Activated naive CD4-positive, alpha-beta T cell treated with anti-CD3 and anti-CD28 coated beads for 36 hours (primary cell): ENCODE results near the gene UNCX. TPM values are rescaled to one million over a fixed set of nuclear protein-coding genes. Genes with fewer than 3 reads are reported as not detected.
A peak's percentile ranks its signal among the peaks of the same experiment; 100 is the strongest.

Experiments used
- CTCF ChIA-PET: fragments of 350-600 bp; sonication (Branson Sonifier 250); formaldehyde crosslinking; loops from one replicate; lab custom pipeline; 2021; ENCODE audit warnings: antibody characterized with exemption; lab: Charles Lee
- DNase-seq: peaks from one replicate; pipeline ENCODE4 v3.0.0-alpha.2; 2020
- H3K27ac Mint-ChIP-seq: one replicate; pipeline ENCODE4 v1.8.0; 2021; ENCODE audit warnings: mild to moderate bottlenecking, mixed read lengths
- H3K27me3 Mint-ChIP-seq: one replicate; pipeline ENCODE4 v1.8.0; 2021; ENCODE audit warnings: low read depth, mixed read lengths
- H3K36me3 Mint-ChIP-seq: one replicate; pipeline ENCODE4 v1.8.0; 2021; ENCODE audit warnings: low read depth, mixed read lengths
- H3K4me1 Mint-ChIP-seq: one replicate; pipeline ENCODE4 v1.8.0; 2021; ENCODE audit warnings: low read depth, mixed read lengths
- H3K4me3 Mint-ChIP-seq: one replicate; pipeline ENCODE4 v1.8.0; 2021; ENCODE audit warnings: mild to moderate bottlenecking, moderate library complexity, mixed read lengths
- H3K9me3 Mint-ChIP-seq: one replicate; pipeline ENCODE4 v1.8.0; 2021; ENCODE audit warnings: mixed read lengths
- intact Hi-C: fragments of 100-400 bp; cut with micrococcal nuclease; formaldehyde crosslinking; loops from one replicate; pipeline ENCODE4 v1.15.1; 2023
- total RNA-seq, 2 experiments: library from RNA; stranded (reverse); gene quantifications; one replicate each; pipeline ENCODE4 v1.2.3, GENCODE V29; 2021

Gene UNCX
- total RNA-seq, 2 experiments from 2014 or later: not detected

DNA sequence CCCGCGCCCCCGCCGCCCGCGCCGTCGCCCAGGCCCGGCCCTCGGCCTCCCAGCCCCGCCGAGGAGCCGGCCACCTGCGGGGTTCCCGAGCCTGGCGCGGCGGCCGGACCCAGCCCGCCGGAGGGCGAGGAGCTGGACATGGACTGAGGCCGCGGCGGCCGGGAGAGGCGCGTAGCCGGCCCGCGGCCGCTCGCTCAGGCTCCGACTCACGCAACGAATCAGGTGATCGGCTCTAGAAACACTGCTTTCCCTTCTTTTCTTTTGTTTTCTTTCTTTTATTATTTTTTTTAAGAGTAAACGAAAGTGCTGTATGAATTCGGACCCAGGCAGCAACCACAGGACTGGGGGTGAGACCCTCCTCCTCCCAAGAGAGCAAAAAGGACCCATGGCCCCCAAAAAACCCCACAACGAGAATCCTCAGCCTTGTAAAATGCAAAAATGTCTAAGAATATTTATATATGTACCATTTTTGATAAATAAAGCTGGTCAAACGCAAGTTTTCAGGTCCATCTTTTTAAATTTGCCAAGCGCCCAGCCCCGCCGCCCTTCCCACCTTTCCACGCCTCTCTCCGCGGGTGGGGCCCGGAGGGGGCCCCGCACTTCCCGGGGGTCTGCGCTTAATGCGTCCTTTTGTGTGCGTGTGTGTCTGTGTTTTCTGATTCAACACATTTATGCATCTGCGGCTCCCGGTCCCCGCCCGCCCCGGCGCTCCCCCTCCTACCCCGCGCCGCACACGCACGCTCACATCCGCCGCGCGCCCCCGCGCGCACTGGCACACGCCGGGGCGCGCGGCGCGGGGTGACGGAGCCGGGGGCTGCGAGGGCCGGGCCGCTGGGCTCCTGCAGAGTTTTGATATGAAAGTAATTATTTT lies 4.4 kb downstream of the UNCX start:
- DNase-seq: no peak
- Mint-ChIP-seq H3K27me3 (peaks cover 50% of the 10 kb centered on the region), H3K4me3 (no peak overlapping the region), H3K36me3 (no peaks in the 10 kb centered on the region), H3K9me3 (no peaks in the 10 kb centered on the region), H3K27ac (peak overlapping the region; percentile 5), H3K4me1 (peaks cover 16% of the 10 kb centered on the region)
- intact Hi-C loops: no loop called here
- CTCF ChIA-PET: no interaction called here

DNA sequence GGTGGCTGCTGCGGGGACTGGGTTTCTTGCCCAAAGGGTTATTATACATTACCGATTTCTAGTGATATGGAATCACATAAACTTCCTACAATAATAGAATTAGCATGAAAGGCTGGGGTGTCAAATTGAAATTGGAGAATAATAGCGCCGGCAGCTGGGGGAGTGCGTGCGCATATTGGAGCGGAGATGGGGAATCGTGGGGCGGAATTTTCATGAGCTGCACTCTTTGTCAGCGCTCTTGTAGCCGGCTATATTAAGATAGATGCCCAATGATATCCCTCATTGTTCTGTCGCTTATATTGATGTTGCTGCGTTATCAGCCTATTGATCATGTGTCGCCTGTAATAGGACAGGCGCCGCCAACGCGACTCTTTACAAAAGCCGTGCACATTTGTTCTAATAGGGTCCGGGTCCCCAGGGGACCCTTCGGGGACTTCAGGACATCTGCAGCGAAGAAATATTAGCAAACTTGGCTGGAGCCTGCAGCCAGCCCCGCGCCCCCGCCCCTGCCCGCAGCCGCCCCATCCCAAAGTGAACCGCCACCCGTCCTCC lies 5.1 kb downstream of the UNCX start:
- Mint-ChIP-seq H3K4me1 (peaks cover 14% of the 10 kb centered on the region), H3K27me3 (peaks cover 46% of the 10 kb centered on the region), H3K27ac (peak overlapping the region; percentile 5), H3K4me3 (no peak overlapping the region), H3K9me3 (no peaks in the 10 kb centered on the region), H3K36me3 (no peaks in the 10 kb centered on the region)
- CTCF ChIA-PET: no interaction called here
- intact Hi-C loops: no loop called here
- DNase-seq: no peak

DNA sequence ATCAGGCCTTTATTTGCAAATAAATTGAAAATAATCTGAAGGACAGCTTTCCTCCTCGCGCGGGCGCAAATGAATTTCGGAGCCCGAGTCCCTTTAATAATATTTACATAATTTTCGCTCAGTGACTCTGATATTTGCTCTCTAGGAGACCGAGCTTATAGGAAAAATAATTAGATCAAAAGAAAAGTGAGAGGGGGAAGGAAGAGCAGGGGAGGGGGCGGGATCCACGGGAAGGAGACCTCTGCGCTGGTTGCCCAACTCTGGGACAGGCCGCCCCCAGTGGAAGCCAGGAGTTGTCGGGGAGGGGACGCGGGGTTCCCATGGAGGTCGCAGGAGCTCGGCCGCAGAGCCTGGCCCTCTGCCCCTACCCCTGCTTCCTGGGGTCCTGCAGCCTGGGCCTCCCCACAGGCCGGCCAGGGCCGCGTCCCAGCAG lies 5.8 kb downstream of the UNCX start:
- H3K27ac Mint-ChIP-seq: no peak overlapping the region

DNA sequence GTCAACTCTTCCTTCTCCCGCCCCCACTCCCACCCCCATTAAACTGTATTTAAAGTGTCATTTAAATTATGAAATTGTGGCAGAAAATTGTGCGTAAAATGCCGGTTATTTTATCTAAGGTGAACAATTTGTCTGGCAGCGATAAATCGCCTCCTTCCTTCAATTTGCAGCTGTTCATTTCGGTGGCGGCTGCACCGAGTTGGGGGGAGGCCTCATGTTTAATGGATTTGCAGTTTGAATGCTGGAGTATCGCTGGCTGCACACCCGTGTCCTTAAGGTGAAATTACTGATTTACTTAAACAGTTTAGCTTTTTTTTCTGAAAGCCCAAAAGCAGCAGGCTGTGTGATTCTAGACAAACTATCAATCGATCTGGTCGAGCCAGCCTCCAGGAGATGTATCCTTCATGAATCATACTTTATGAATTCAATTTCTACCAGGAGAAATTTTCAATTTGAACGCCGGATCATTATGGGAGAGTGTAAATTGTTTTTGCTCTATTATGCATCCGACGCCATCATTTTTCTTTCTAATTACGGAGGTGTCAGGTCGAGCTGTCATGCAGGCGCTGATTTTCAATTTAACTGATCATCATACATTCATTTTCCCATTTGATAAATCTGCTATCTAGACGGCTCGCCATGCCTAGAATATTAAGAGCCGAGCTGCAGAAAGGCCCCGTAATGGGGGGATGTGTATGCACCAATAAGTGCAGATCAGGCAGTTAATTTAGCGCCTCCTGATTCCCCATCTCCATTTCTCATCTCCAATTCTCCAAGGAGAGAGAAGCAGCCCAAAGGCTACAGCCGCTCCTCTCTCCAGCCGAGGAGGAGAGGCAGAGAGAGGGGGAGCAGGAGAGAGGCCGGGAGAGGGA lies 6.5 kb downstream of the UNCX start:
- Mint-ChIP-seq H3K4me3 (no peak overlapping the region), H3K36me3 (no peaks in the 10 kb centered on the region), H3K9me3 (no peaks in the 10 kb centered on the region), H3K4me1 (peaks cover 15% of the 10 kb centered on the region), H3K27me3 (peaks cover 57% of the 10 kb centered on the region), H3K27ac (no peak overlapping the region)
- DNase-seq: no peak
- intact Hi-C loops: no loop called here
- CTCF ChIA-PET: interaction anchor here (0.6 to 1.3 kb wide), 2 partner anchors 14 to 266 kb away, joined by 3 read pairs; no protein-coding TSS in a partner anchor

More for the DNA sequence above, 5.8 kb downstream of the UNCX start:
- Mint-ChIP-seq H3K36me3 (no peaks in the 10 kb centered on the region), H3K4me1 (peaks cover 14% of the 10 kb centered on the region), H3K27me3 (peaks cover 52% of the 10 kb centered on the region), H3K4me3 (no peak overlapping the region), H3K9me3 (no peaks in the 10 kb centered on the region)
- no peak for DNase-seq
- CTCF ChIA-PET: interaction anchor here (1.3 kb wide), 1 partner anchor 13 kb away, joined by 3 read pairs; no protein-coding TSS in a partner anchor
- intact Hi-C loops: no loop called here

DNA sequence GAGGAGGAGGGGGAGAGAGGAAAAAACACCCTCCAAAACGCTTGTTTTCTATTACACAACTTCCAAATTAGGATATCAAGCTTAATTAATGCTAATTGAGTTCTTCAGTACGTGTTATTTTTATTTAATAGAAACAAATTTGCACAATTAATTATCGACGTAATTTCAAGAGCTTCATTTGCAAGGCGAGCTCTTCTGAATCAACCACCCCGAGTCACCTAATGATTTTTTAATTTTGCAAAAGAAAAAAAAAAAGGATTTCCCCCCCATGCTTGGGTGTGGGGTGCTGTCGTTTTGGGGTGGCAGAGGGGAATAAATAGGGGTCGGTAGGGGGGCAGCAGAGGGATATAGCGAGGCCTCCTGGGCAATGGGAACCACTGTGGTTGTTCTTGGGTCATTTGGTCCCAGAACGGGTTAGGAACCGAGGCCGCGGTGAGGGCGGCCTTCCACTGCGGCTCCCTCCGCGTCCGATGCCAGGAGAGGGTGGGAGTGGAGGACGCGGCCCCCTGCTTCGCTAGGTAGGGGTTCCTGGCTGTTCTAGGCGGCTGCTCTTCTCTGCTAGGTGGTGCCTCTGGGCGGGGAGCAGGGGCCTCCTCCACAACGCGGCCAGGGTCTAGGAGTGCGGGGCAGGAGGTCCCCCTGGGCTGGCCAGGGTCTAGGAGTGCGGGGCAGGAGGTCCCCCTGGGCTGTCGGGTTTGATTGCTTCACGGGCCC lies 7.3 kb downstream of the UNCX start:
- no peaks in the 10 kb centered on the region for H3K9me3 Mint-ChIP-seq
- peaks cover 57% of the 10 kb centered on the region for H3K27me3 Mint-ChIP-seq
- DNase-seq: no peak
- no peak overlapping the region for H3K4me3 Mint-ChIP-seq
- intact Hi-C loops: loop anchor here (2.0 kb wide), 1 partner anchor 15 kb away; no protein-coding TSS in a partner anchor
- peaks cover 7% of the 10 kb centered on the region for H3K4me1 Mint-ChIP-seq
- CTCF ChIA-PET: interaction anchor here (0.6 kb wide), 1 partner anchor 266 kb away, joined by 3 read pairs; no protein-coding TSS in a partner anchor
- no peaks in the 10 kb centered on the region for H3K36me3 Mint-ChIP-seq
- no peak overlapping the region for H3K27ac Mint-ChIP-seq

DNA sequence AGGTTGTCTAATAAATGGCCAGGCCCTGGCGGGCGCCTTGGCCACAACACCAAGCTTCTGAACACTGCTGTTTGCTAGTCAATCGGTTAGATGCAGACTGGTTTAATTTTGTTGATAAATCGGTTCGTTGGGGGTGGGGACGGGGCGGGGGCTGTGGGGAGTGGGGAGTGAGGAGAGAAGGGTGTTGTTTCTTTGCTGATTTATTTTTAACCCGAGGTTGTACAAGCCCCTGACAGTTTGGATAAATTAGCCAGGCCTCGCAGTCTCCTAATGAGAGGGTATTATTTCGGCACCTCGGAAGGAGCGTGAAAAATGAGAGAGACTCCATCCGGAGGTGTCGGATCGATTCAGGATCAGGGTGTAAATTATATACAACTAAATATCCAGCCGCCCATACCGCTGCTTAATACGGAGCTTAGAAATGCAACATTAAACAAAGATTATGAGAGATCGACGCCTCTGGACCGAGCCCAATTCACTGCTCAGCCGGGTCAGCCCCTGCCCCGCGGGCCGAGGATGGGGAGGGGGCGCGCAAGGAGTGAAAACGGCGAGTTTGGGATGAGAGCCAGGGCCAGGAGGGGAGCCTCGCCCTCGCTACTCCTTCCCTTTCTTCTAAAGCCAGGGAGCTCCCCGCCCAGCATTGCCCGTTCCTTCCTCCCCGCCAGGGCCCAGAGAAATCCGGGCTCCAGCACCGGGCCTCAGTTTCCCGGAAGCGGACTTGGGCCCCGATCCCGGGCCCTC lies 8.0 kb downstream of the UNCX start:
- intact Hi-C loops: loop anchor here (2.0 kb wide), 1 partner anchor 16 kb away; no protein-coding TSS in a partner anchor
- no peak for DNase-seq
- Mint-ChIP-seq H3K9me3 (no peaks in the 10 kb centered on the region), H3K4me1 (peaks cover 6% of the 10 kb centered on the region), H3K36me3 (no peaks in the 10 kb centered on the region), H3K27me3 (peaks cover 60% of the 10 kb centered on the region), H3K27ac (no peak overlapping the region), H3K4me3 (no peak overlapping the region)
- CTCF ChIA-PET: no interaction called here

DNA sequence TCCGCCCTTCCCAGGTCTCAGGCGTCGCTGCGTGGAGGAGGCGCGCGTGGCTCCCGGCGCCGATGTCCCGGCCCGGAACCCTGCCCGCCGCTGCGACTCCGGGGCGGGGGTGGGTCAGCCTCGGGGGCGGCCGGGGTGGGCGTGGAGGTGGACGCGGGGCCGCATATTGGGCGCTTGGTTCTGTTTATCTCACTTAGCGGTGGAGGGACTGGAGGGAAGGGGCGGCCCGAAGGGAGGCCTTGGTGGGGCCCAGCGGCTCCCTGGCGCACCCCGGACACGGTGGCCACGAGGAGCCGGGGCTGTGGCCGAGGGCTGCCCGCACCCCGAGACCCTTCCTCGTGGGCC lies 8.6 kb downstream of the UNCX start:
- no peak overlapping the region for H3K27ac Mint-ChIP-seq
- H3K27me3 Mint-ChIP-seq: peaks cover 63% of the 10 kb centered on the region
- intact Hi-C loops: loop anchor here (2.0 kb wide), 1 partner anchor 16 kb away; no protein-coding TSS in a partner anchor
- CTCF ChIA-PET: no interaction called here
- no peaks in the 10 kb centered on the region for H3K9me3 Mint-ChIP-seq
- H3K4me3 Mint-ChIP-seq: no peak overlapping the region
- no peaks in the 10 kb centered on the region for H3K36me3 Mint-ChIP-seq
- DNase-seq: no peak
- peaks cover 5% of the 10 kb centered on the region for H3K4me1 Mint-ChIP-seq

DNA sequence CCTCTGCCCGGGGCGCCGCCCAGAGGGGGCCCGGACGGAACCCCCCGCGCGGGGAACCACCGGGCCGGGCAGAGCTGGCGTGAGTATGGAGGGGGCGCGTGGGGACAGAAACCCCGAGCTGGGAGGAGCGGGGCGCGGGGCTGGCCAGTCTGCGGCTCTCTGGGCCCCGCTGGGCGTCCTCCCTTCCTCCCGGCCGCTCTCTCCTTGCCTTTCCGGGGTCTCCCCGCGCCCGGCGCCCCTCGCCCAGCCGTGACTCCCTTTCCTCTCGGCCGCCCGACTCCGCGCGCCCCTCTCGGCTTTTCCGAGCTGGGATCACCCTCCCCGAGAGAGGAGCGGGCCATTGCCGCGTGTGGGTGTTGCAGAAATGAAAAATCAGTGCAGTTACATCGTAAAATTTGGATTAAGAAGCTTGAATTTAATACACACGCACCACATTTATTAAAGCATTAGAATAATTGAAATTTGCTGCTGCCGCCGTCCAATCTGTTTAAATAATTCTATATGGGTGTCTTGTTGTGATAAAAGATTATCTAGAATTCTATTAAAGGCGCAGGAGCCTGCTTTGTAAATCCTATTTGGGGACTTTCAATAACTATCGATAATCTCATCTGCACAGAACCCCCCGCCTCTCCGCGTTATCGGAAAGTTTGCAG lies 9.1 kb downstream of the UNCX start:
- Mint-ChIP-seq H3K9me3 (no peaks in the 10 kb centered on the region), H3K36me3 (no peaks in the 10 kb centered on the region), H3K4me3 (no peak overlapping the region), H3K27ac (no peak overlapping the region), H3K4me1 (peaks cover 7% of the 10 kb centered on the region), H3K27me3 (peaks cover 66% of the 10 kb centered on the region)
- DNase-seq: no peak
- intact Hi-C loops: loop anchor here (2.0 kb wide), 1 partner anchor 17 kb away; no protein-coding TSS in a partner anchor
- CTCF ChIA-PET: no interaction called here

DNA sequence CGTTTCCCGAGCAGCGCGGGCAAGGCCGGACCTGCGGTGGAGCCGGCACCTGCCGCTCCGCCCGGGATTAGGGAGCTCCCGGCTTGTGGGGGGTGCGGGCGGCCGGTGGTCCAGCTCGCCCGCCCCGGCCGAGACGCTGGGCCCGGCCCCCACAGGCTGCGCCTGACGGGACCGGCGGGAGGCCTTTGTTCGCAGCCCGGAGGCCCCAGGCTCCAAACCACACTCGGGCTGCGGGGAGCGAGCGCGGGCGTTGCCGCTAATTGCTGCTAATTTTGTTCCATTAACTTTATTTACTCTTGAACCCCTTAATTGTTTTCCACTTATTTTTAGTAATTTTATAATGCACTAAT lies 9.6 kb downstream of the UNCX start:
- intact Hi-C loops: no loop called here
- H3K4me3 Mint-ChIP-seq: no peak overlapping the region
- CTCF ChIA-PET: no interaction called here
- no peaks in the 10 kb centered on the region for H3K9me3 Mint-ChIP-seq
- no peak overlapping the region for H3K27ac Mint-ChIP-seq
- H3K36me3 Mint-ChIP-seq: no peaks in the 10 kb centered on the region
- H3K27me3 Mint-ChIP-seq: peaks cover 68% of the 10 kb centered on the region
- H3K4me1 Mint-ChIP-seq: peaks cover 7% of the 10 kb centered on the region
- DNase-seq: no peak

DNA sequence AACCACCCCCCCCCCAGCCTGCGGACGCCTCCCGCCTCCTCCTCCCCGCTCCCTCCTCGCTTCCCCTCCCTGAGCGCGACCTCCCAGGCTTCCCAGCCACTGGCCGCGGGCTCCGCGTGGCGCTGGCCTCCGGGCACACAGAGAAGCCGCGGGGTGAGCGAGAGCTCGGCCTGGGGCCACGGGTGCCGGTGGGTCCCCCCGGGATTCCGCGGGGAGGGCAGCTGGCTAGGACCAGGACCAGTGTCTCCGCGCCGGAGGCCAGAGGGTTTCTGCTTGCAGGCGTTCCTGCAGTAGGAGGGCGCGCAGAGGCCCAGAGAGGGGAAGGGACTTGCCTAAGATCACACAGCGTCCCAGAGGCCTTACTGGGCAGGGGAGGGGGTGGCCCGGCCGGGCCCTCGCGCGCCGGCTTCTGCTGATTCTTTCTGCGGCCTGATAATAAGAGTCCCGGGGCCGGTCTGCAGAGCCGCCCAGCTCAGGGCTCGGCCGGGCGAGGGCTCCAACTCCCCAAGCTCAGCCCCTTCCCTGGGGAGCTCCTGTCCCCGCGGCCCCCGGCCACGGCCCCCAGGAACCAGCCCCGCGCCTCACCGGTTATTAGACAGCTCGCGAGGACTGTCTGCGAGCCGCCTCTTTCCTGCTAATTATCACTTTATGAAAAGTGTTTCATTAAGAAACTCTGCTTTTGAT lies 10.1 kb downstream of the UNCX start:
- CTCF ChIA-PET: no interaction called here
- Mint-ChIP-seq H3K4me3 (no peak overlapping the region), H3K9me3 (no peaks in the 10 kb centered on the region), H3K4me1 (peaks cover 7% of the 10 kb centered on the region), H3K27me3 (peaks cover 66% of the 10 kb centered on the region), H3K27ac (no peak overlapping the region), H3K36me3 (no peaks in the 10 kb centered on the region)
- no peak for DNase-seq
- intact Hi-C loops: no loop called here
